Neural progenitor cell (in vitro differentiated cells): ENCODE results near the gene HOXA1.

Source experiments
- CTCF ChIP-seq: fragments of 200-600 bp; sonication (generic); IDR thresholded peaks from 2 replicates; pipeline ENCODE4 v1.5.1; 2017; ENCODE audit warnings: antibody characterized with exemption, mild to moderate bottlenecking
- EZH2phosphoT487 ChIP-seq: fragments of 200-600 bp; sonication (generic); IDR thresholded peaks from 2 replicates; pipeline ENCODE4 v1.6.1; 2017; ENCODE audit warnings: antibody characterized with exemption

- no peak for TF ChIP-seq CTCF
- no peak for TF ChIP-seq EZH2phosphoT487
Observed at GRCh38 chr7:27083646-27084045, 12.2 kb downstream of the HOXA1 start.
